HEK293 (cell line): ENCODE results near the gene CFAP69.

Experiments
- CTCF ChIA-PET: fragments of 350-600 bp; formaldehyde crosslinking; extraction: SDS; loops from one replicate; lab custom pipeline; 2021; ENCODE audit warnings: antibody characterized with exemption; lab: Yijun Ruan, JAX
- POLR2A ChIA-PET: fragments of 300-600 bp; formaldehyde crosslinking; extraction: SDS; loops from one replicate; lab custom pipeline; 2020; ENCODE audit warnings: antibody characterized with exemption, inconsistent platforms; lab: Yijun Ruan, JAX
- H3K27ac ChIP-seq: fragments of 200-500 bp; sonication (Bioruptor generic); 2 replicates; pipeline ENCODE4 v1.5.1; 2014; ENCODE audit warnings: low read depth, low read length, control low read depth, inconsistent platforms; ENCODE audit errors: extremely low read depth
- H3K36me3 ChIP-seq, 2 experiments: fragments of 200-500 bp in 1 of 2; sonication (Bioruptor generic) in 1 of 2; 1 replicate in 1 of 2; 2 replicates in 1 of 2; pipeline ENCODE4 v1.5.1; 2014 to 2017; ENCODE audit warnings: inconsistent platforms in 2 of 2, low read length in 2 of 2; ENCODE audit not compliant: control insufficient read depth in 2 of 2, insufficient read depth in 1 of 2
- H3K4me1 ChIP-seq: fragments of 200-500 bp; sonication (Bioruptor generic); 2 replicates; pipeline ENCODE4 v1.5.1; 2014; ENCODE audit warnings: mild to moderate bottlenecking, low read length, inconsistent platforms; ENCODE audit not compliant: control insufficient read depth, insufficient read depth
- H3K4me3 ChIP-seq: 2 replicates; pipeline ENCODE4 v1.5.1; 2011; ENCODE audit warnings: low read depth, mild to moderate bottlenecking, control low read depth, low read length, moderate library complexity
- H3K9me3 ChIP-seq: fragments of 200-500 bp; sonication (Bioruptor generic); 2 replicates; pipeline ENCODE4 v1.5.1; 2014; ENCODE audit warnings: low read depth, low read length, inconsistent platforms; ENCODE audit not compliant: control insufficient read depth, insufficient read depth
- BCL11A ChIP-seq: fragments of 450-650 bp; formaldehyde crosslinking; IDR thresholded peaks from 2 replicates; pipeline ENCODE4 v1.5.1; 2016; ENCODE audit warnings: low read depth, missing biosample characterization, missing genetic modification characterization
- MYNN ChIP-seq: fragments of 450-650 bp; formaldehyde crosslinking; IDR thresholded peaks from 2 replicates; pipeline ENCODE4 v1.5.1; 2016; ENCODE audit warnings: missing biosample characterization, missing genetic modification characterization, borderline replicate concordance
- REPIN1 ChIP-seq: fragments of 450-650 bp; formaldehyde crosslinking; IDR thresholded peaks from 2 replicates; pipeline ENCODE4 v1.5.1; 2017; ENCODE audit warnings: missing biosample characterization, missing genetic modification characterization, low read depth
- SETDB1 ChIP-seq: IDR thresholded peaks from one replicate; pipeline ENCODE4 v1.6.1; 2017; ENCODE audit warnings: mild to moderate bottlenecking, low read length, moderate library complexity, mixed read lengths; ENCODE audit not compliant: insufficient read length
- ZBTB1 ChIP-seq: fragments of 450-650 bp; formaldehyde crosslinking; IDR thresholded peaks from 2 replicates; pipeline ENCODE4 v1.5.1; 2016; ENCODE audit warnings: missing biosample characterization, missing genetic modification characterization
- ZBTB7A ChIP-seq: fragments of 450-650 bp; formaldehyde crosslinking; IDR thresholded peaks from 2 replicates; pipeline ENCODE4 v1.5.1; 2016; ENCODE audit warnings: low read depth, missing biosample characterization, missing genetic modification characterization
- ZNF138 ChIP-seq: fragments of 450-650 bp; formaldehyde crosslinking; IDR thresholded peaks from 2 replicates; pipeline ENCODE4 v1.5.1; 2016; ENCODE audit warnings: missing biosample characterization, missing genetic modification characterization, borderline replicate concordance
- ZNF146 ChIP-seq: fragments of 450-650 bp; formaldehyde crosslinking; IDR thresholded peaks from 2 replicates; pipeline ENCODE4 v1.5.1; 2016; ENCODE audit warnings: missing biosample characterization, missing genetic modification characterization
- ZNF19 ChIP-seq: fragments of 450-650 bp; formaldehyde crosslinking; IDR thresholded peaks from 2 replicates; pipeline ENCODE4; 2016; ENCODE audit warnings: missing biosample characterization, missing genetic modification characterization, low read depth
- ZNF214 ChIP-seq: fragments of 450-650 bp; formaldehyde crosslinking; IDR thresholded peaks from 2 replicates; pipeline ENCODE4 v1.5.1; 2017; ENCODE audit warnings: missing biosample characterization, mild to moderate bottlenecking, missing genetic modification characterization, borderline replicate concordance
- ZNF223 ChIP-seq: fragments of 450-650 bp; formaldehyde crosslinking; IDR thresholded peaks from 2 replicates; pipeline ENCODE4 v1.5.1; 2016; ENCODE audit warnings: missing biosample characterization, missing genetic modification characterization
- ZNF239 ChIP-seq: fragments of 450-650 bp; formaldehyde crosslinking; IDR thresholded peaks from 2 replicates; pipeline ENCODE4 v1.5.1; 2016; ENCODE audit warnings: missing biosample characterization, missing genetic modification characterization
- ZNF274 ChIP-seq, 2 experiments: fragments of 200-500 bp in 1 of 2; fragments of 450-650 bp in 1 of 2; sonication (Bioruptor generic) in 1 of 2; formaldehyde crosslinking in 1 of 2; IDR thresholded peaks; 2 replicates each; pipeline versions ENCODE4 v1.5.1 to v1.6.1; 2014 to 2016; ENCODE audit warnings: borderline replicate concordance in 1 of 2, inconsistent platforms in 1 of 2, low read length in 1 of 2, missing biosample characterization in 1 of 2, missing genetic modification characterization in 1 of 2
- ZNF292 ChIP-seq: fragments of 450-650 bp; formaldehyde crosslinking; IDR thresholded peaks from 2 replicates; pipeline ENCODE4 v1.5.1; 2016; ENCODE audit warnings: low read depth, missing biosample characterization, missing genetic modification characterization, borderline replicate concordance
- ZNF302 ChIP-seq: fragments of 450-650 bp; formaldehyde crosslinking; IDR thresholded peaks from 2 replicates; pipeline ENCODE4 v1.5.1; 2016; ENCODE audit warnings: missing biosample characterization, missing genetic modification characterization, low read depth
- ZNF362 ChIP-seq: fragments of 450-650 bp; formaldehyde crosslinking; IDR thresholded peaks from 2 replicates; pipeline ENCODE4 v1.5.1; 2016; ENCODE audit warnings: missing biosample characterization, missing genetic modification characterization
- ZNF37A ChIP-seq: fragments of 450-650 bp; IDR thresholded peaks from 2 replicates; pipeline ENCODE4 v1.5.1; 2018; ENCODE audit warnings: missing biosample characterization, missing genetic modification characterization
- ZNF423 ChIP-seq: fragments of 450-650 bp; formaldehyde crosslinking; IDR thresholded peaks from 2 replicates; pipeline ENCODE4 v1.5.1; 2016; ENCODE audit warnings: missing biosample characterization, missing genetic modification characterization
- ZNF560 ChIP-seq: fragments of 450-650 bp; formaldehyde crosslinking; IDR thresholded peaks from 2 replicates; pipeline ENCODE4 v1.5.1; 2017; ENCODE audit warnings: missing biosample characterization, missing genetic modification characterization, borderline replicate concordance
- ZNF707 ChIP-seq: fragments of 450-650 bp; formaldehyde crosslinking; IDR thresholded peaks from 2 replicates; pipeline ENCODE4 v1.5.1; 2016; ENCODE audit warnings: missing biosample characterization, missing genetic modification characterization
- ZNF747 ChIP-seq: fragments of 450-650 bp; formaldehyde crosslinking; IDR thresholded peaks from 2 replicates; pipeline ENCODE4 v1.5.1; 2016; ENCODE audit warnings: missing biosample characterization, missing genetic modification characterization
- ZNF776 ChIP-seq: fragments of 450-650 bp; formaldehyde crosslinking; IDR thresholded peaks from 2 replicates; pipeline ENCODE4 v1.5.0; 2017; ENCODE audit warnings: missing biosample characterization, missing genetic modification characterization, borderline replicate concordance
- ZSCAN16 ChIP-seq: fragments of 450-650 bp; formaldehyde crosslinking; IDR thresholded peaks from 2 replicates; pipeline ENCODE4 v1.5.1; 2016; ENCODE audit warnings: missing biosample characterization, missing genetic modification characterization
- TF ChIP-seq, protein P1 (sequence below): fragments of 450-650 bp; formaldehyde crosslinking; IDR thresholded peaks from 2 replicates; pipeline ENCODE4 v1.5.1; 2016; ENCODE audit warnings: missing biosample characterization, missing genetic modification characterization
- TF ChIP-seq, protein P2 (sequence below): fragments of 450-650 bp; formaldehyde crosslinking; IDR thresholded peaks from 2 replicates; pipeline ENCODE4 v1.5.1; 2017; ENCODE audit warnings: missing biosample characterization, mild to moderate bottlenecking, missing genetic modification characterization, moderate library complexity

CFAP69 gene

GRCh38 chr7:90274161-90274560 lies 29.2 kb downstream of the CFAP69 start (continued):
- no peak for TF ChIP-seq ZNF274 (IDR thresholded peaks at IDR 0.05; ENCODE audit: low read length)
- no peak for TF ChIP-seq ZNF274 (tag by site-specific recombination; IDR thresholded peaks at IDR 0.05; ENCODE audit: borderline replicate concordance)
- TF ChIP-seq ZNF19: no peak

DNA sequence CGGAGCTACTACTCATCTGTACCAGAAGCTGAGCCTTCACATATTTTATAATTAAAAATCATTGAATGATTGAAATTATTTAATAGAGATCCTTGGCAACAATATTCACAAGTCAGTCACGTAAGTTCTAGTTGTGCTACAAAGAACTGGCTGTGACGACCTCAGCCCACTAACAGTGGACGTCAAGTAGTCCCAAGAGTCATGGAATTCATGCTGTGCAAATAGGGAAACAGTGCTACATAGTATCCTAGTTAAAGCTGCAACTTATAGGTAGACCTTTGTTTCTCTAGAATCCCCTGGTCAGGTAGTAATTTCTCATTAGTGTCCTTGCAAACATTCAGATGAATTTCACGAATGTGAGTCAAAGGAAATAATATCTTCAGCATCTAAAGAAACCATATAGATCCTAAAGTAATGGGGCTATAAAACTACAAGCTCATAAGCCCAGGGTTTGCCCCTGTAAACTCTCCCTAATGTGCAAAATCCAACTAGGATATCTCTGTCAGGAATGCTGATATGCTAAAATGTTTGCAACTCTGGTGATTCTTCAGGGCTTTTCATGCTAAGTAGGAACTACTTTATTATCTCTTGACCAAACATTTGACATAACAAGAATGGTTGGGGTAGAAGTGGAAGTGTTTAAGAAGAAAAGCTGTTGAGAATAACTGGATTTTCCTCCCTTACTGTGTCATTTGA lies 31.2 kb downstream of the CFAP69 start:
- Histone ChIP-seq H3K4me3 (no peak overlapping the region), H3K9me3 (no peaks in the 10 kb centered on the region), H3K4me1 (no peaks in the 10 kb centered on the region), H3K36me3 (no peaks in the 10 kb centered on the region)
- ChIA-PET CTCF (interaction anchor here (0.8 kb wide), 1 partner anchor 16 kb away, joined by 6 read pairs; no protein-coding TSS in a partner anchor), POLR2A (no interaction called here)
- TF ChIP-seq SETDB1 (no peak), ZBTB7A (no peak), ZNF292 (tag by site-specific recombination) (no peak), ZNF274 (IDR thresholded peaks at IDR 0.05; ENCODE audit: low read length) (no peak), ZNF274 (tag by site-specific recombination; IDR thresholded peaks at IDR 0.05; ENCODE audit: borderline replicate concordance) (no peak), ZBTB1 (tag by site-specific recombination) (no peak), ZSCAN16 (tag by site-specific recombination) (no peak), ZNF223 (tag by site-specific recombination) (no peak), ZNF239 (tag by site-specific recombination) (no peak), ZNF747 (no peak)
- TF ChIP-seq, all 188 proteins: peak for 0
- H3K27ac ChIP-seq: no peak overlapping the region

- H3K27ac ChIP-seq: no peak overlapping the region
- H3K4me3 ChIP-seq: no peak overlapping the region
- no peaks in the 10 kb centered on the region for H3K36me3 ChIP-seq
- no peaks in the 10 kb centered on the region for H3K4me1 ChIP-seq
- TF ChIP-seq ZNF214 (tag by site-specific recombination) (no peak), ZNF776 (no peak), MYNN (tag by site-specific recombination) (no peak), BCL11A (no peak), ZSCAN16 (tag by site-specific recombination) (no peak), ZNF707 (tag by site-specific recombination) (no peak), ZNF302 (tag by site-specific recombination) (no peak), ZNF423 (tag by site-specific recombination) (no peak), ZNF146 (tag by site-specific recombination) (no peak), ZNF362 (tag by site-specific recombination) (no peak), ZNF37A (tag by site-specific recombination) (no peak), SETDB1 (no peak), ZBTB1 (tag by site-specific recombination) (no peak), ZNF138 (tag by site-specific recombination) (no peak), REPIN1 (tag by site-specific recombination) (no peak), ZNF560 (tag by site-specific recombination) (no peak)
- TF ChIP-seq, protein P1, sequence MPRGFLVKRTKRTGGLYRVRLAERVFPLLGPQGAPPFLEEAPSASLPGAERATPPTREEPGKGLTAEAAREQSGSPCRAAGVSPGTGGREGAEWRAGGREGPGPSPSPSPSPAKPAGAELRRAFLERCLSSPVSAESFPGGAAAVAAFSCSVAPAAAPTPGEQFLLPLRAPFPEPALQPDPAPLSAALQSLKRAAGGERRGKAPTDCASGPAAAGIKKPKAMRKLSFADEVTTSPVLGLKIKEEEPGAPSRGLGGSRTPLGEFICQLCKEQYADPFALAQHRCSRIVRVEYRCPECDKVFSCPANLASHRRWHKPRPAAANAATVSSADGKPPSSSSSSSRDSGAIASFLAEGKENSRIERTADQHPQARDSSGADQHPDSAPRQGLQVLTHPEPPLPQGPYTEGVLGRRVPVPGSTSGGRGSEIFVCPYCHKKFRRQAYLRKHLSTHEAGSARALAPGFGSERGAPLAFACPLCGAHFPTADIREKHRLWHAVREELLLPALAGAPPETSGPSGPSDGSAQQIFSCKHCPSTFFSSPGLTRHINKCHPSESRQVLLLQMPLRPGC (tag by site-specific recombination): no peak
- TF ChIP-seq, protein P2, sequence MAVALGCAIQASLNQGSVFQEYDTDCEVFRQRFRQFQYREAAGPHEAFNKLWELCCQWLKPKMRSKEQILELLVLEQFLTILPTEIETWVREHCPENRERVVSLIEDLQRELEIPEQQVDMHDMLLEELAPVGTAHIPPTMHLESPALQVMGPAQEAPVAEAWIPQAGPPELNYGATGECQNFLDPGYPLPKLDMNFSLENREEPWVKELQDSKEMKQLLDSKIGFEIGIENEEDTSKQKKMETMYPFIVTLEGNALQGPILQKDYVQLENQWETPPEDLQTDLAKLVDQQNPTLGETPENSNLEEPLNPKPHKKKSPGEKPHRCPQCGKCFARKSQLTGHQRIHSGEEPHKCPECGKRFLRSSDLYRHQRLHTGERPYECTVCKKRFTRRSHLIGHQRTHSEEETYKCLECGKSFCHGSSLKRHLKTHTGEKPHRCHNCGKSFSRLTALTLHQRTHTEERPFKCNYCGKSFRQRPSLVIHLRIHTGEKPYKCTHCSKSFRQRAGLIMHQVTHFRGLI: no peak
- TF ChIP-seq, all 188 proteins: peak for 0
- ChIA-PET POLR2A (no interaction called here), CTCF (no interaction called here)
- H3K9me3 ChIP-seq: no peaks in the 10 kb centered on the region
These were observed 43.2 kb downstream of the CFAP69 start for GRCh38 chr7:90288154-90288553.
